Bronchial epithelial cell (primary cell): Measurements from ENCODE around the gene GPC5. TPM values are rescaled to one million over a fixed set of nuclear protein-coding genes. Genes with fewer than 3 reads are reported as not detected.

Source experiments
- DNase-seq: peaks from one replicate; pipeline ENCODE4 v3.0.0-alpha.2; 2010; ENCODE audit warnings: low read depth
- FAIRE-seq: peaks from 2 replicates; lab custom pipeline; 2011; peaks lifted over from hg19 to GRCh38; lab: Jason Lieb, UNC
- H3K27me3 ChIP-seq: 2 replicates; pipeline ENCODE4 v1.5.1; 2011; ENCODE audit warnings: low read length; ENCODE audit not compliant: control insufficient read depth, insufficient read depth
- H3K36me3 ChIP-seq: 2 replicates; pipeline ENCODE4 v1.5.1; 2011; ENCODE audit warnings: low read length; ENCODE audit not compliant: control insufficient read depth, insufficient read depth
- H3K4me3 ChIP-seq: 2 replicates; pipeline ENCODE4 v1.5.1; 2011; ENCODE audit warnings: mild to moderate bottlenecking, low read depth, low read length, control low read depth
- CTCF ChIP-seq: IDR thresholded peaks from 2 replicates; pipeline ENCODE4 v1.5.1; 2011; ENCODE audit warnings: mild to moderate bottlenecking, moderate library complexity, low read length, control low read depth, inconsistent platforms; ENCODE audit not compliant: insufficient read depth, severe bottlenecking
- total RNA-seq: library from RNA; depleted of rRNA; stranded (reverse); fragments of >200 nt; gene quantifications from 2 replicates; pipeline ENCODE4 v1.2.1, GENCODE V29; 2014

Gene GPC5
- total RNA-seq, 1 donor from 2014 or later: 1.8 TPM

- H3K27me3 ChIP-seq: no peaks in the 10 kb centered on the region
- no peaks in the 10 kb centered on the region for H3K36me3 ChIP-seq
- TF ChIP-seq CTCF: no peak
- H3K4me3 ChIP-seq: no peak overlapping the region
- DNase-seq (peak; percentile 23), FAIRE-seq (no peak)
Observed at GRCh38 chr13:91652404-91653301, 254.2 kb downstream of the GPC5 start.

GRCh38 chr13:91655731-91656130, 257.3 kb downstream of the GPC5 start:
- no peak for TF ChIP-seq CTCF
- H3K36me3 ChIP-seq: no peaks in the 10 kb centered on the region
- H3K27me3 ChIP-seq: no peaks in the 10 kb centered on the region
- FAIRE-seq: no peak
- H3K4me3 ChIP-seq: no peak overlapping the region
- DNase-seq: no peak

- no peak overlapping the region for H3K4me3 ChIP-seq
- FAIRE-seq: no peak
- no peak for DNase-seq
- TF ChIP-seq CTCF: no peak
- H3K27me3 ChIP-seq: no peaks in the 10 kb centered on the region
- H3K36me3 ChIP-seq: no peaks in the 10 kb centered on the region
Observed at GRCh38 chr13:91657283-91657682, 258.9 kb downstream of the GPC5 start.

- Histone ChIP-seq H3K27me3 (no peaks in the 10 kb centered on the region), H3K36me3 (no peaks in the 10 kb centered on the region), H3K4me3 (no peak overlapping the region)
- no peak for DNase-seq
- FAIRE-seq: no peak
- no peak for TF ChIP-seq CTCF
Observed at GRCh38 chr13:91659256-91660075, 261.0 kb downstream of the GPC5 start.

- no peaks in the 10 kb centered on the region for H3K36me3 ChIP-seq
- FAIRE-seq (no peak), DNase-seq (no peak)
- H3K27me3 ChIP-seq: no peaks in the 10 kb centered on the region
- TF ChIP-seq CTCF: no peak
- no peak overlapping the region for H3K4me3 ChIP-seq
Observed at GRCh38 chr13:91660076-91660415, 261.6 kb downstream of the GPC5 start.
